NCI-H146 treated with DMSO at 0.1 percent for 48 hours (cell line): ENCODE results near the gene RPAIN.
"Not testable (repeated sequence)": the region's sequence is repeated elsewhere in the genome, so short reads cannot be mapped to it uniquely, and the experiment has no call there.

Source experiments
- DNase-seq: peaks from one replicate; lab custom pipeline; 2025; ENCODE audit not compliant: unreplicated experiment; lab: John Stamatoyannopoulos, UW

Gene RPAIN

GRCh38 chr17:5429191-5429887 lies 9.4 kb downstream of the RPAIN start:
- DNase-seq: no peak

GRCh38 chr17:5430413-5430999 lies 10.5 kb downstream of the RPAIN start:
- no peak for DNase-seq

- DNase-seq: not testable (repeated sequence)
Observed at GRCh38 chr17:5431234-5431633, 11.3 kb downstream of the RPAIN start.

- DNase-seq: no peak
Observed at GRCh38 chr17:5431949-5432556, 12.1 kb downstream of the RPAIN start.

GRCh38 chr17:5434984-5435383 lies 15.0 kb downstream of the RPAIN start:
- DNase-seq: no peak

GRCh38 chr17:5435781-5436315 lies 15.9 kb downstream of the RPAIN start:
- DNase-seq: not testable (repeated sequence)

GRCh38 chr17:5437721-5438317 lies 17.8 kb downstream of the RPAIN start:
- no peak for DNase-seq

GRCh38 chr17:5438716-5439445 lies 18.9 kb downstream of the RPAIN start, which contains the start of gene C1QBP:
Gene C1QBP, minus strand, starts transcription at chr17:5439155. Its CDS starts 82 bp downstream, at chr17:5439073.
- peak; percentile 78 for DNase-seq

GRCh38 chr17:5439446-5439764 lies 19.4 kb downstream of the RPAIN start:
- DNase-seq: no peak

GRCh38 chr17:5443728-5444127 lies 23.7 kb downstream of the RPAIN start:
- DNase-seq: no peak

- DNase-seq: no peak
Observed at GRCh38 chr17:5444209-5444608, 24.2 kb downstream of the RPAIN start.

GRCh38 chr17:5446786-5447185 lies 26.8 kb downstream of the RPAIN start:
- DNase-seq: no peak

- no peak for DNase-seq
Observed at GRCh38 chr17:5464717-5465507, 44.9 kb downstream of the RPAIN start.

GRCh38 chr17:5466295-5466694 lies 46.3 kb downstream of the RPAIN start:
- no peak for DNase-seq

GRCh38 chr17:5467416-5467815 lies 47.4 kb downstream of the RPAIN start:
- no peak for DNase-seq

GRCh38 chr17:5468075-5468473 lies 48.1 kb downstream of the RPAIN start:
- DNase-seq: no peak

GRCh38 chr17:5472511-5472910 lies 52.5 kb downstream of the RPAIN start:
- DNase-seq: no peak

- DNase-seq: no peak
Observed at GRCh38 chr17:5473906-5474305, 53.9 kb downstream of the RPAIN start.

- DNase-seq: no peak
Observed at GRCh38 chr17:5478992-5479391, 59.0 kb downstream of the RPAIN start.

- DNase-seq: no peak
Observed at GRCh38 chr17:5480962-5481361, 61.0 kb downstream of the RPAIN start.
